NCI-H2196 treated with DMSO at 0.1 percent for 48 hours (cell line): ENCODE results near the gene SLC39A11.
"Not testable (repeated sequence)": the region's sequence is repeated elsewhere in the genome, so short reads cannot be mapped to it uniquely, and the experiment has no call there.

Experiments used
- DNase-seq: peaks from one replicate; lab custom pipeline; 2025; ENCODE audit not compliant: unreplicated experiment; lab: John Stamatoyannopoulos, UW

Gene SLC39A11

DNA sequence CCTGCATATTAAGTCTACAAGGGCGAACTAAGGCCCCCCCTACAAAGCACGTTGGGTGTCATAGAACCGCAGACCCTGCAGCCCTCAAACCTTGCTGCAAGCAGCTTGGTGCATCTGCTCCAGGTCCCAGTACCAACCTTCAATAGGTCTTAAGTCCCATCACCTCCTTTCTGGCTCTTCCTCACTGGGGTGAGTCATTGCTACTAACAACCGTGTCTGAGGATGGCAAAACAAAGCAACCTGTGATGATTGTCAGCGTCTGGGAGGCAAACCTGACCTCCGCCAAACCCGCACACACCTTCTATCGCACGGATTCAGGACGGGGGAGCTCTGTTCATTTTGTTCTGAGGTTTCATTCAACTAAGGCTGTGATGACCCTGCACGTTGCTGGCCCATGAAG, 138.9 kb downstream of the SLC39A11 start:
- no peak for DNase-seq

DNA sequence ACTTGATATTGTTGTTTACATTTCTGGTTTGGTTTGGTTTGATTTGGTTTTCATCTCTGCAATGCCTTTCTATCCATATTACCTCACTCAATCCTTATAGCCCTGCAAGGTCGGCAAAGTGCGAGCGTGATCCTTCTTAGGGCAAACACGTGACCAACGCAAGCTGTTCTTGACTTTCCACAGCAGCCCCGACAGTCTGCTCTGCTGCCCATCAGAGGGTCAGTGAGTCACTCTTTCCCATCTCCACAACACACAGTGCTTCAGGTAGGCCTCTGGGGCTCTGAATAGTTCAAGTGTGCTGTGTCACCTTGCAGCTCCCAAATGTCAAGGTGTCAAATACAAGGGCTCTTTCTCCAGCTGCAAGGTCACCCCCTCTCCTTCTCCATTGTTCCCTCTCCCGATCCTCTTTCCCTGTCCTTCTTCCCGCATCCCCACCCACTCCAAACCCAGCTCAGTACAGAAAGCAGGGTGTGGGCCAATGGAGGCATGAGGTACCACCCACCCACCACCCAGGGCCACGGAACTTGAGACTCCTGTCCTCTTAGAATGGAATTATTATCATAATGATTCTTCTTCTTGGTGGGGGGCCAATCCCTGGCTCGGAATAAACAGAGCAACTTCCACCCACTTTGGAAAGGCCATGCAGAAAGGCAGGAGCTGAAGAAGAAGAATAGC, 139.7 kb downstream of the SLC39A11 start:
- no peak for DNase-seq

DNA sequence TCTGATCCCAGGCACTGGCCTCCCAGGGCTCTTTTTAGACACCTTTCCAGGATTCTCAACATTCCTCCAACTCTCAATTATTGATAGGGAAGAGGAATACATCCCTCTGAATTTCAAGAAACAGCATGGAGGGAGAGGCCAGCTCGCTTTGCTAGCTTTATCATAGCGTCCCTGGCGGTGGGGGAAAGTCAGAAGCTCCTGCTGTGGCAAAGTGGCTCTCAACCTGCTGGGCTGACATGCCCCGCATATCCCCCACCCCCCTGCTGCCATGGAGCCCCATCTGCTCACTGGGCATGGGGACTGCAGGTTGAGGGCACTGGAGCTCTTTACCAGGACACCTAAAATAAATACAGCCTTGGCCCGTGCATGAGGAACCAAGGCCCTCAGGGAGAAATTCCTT, 140.3 kb downstream of the SLC39A11 start:
- no peak for DNase-seq

DNA sequence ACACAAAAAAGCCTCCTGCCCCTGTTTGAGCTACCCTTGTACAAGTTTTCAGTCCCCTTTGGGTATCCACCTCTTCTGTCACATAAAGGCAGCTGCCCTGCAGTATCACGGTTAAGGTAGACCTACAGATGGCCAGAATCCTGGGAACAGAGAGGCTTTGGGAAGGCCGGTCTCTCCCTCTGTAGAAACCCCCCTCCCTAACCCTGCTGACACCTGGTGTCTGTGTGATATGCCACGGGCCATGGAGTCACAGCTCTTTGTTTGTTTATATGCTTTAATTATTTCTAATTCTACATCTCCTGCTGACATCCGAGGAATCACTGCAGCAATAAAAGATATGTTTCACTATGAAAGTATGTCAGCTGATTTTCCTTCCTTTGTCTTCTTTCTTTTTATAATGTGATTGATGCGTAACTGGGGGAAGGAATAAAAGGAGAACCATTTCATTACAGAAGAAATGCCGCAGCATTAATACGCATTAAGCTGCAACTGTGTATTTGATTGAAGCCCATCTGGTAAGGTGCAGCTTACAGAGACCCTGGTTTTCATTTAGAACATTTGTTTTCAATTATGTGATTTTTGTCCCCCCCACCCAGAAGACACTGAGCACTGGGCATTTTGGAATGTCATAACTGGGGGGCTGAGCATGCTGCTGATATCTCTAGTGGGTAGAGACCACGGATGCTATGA, 142.1 kb downstream of the SLC39A11 start:
- DNase-seq: no peak

DNA sequence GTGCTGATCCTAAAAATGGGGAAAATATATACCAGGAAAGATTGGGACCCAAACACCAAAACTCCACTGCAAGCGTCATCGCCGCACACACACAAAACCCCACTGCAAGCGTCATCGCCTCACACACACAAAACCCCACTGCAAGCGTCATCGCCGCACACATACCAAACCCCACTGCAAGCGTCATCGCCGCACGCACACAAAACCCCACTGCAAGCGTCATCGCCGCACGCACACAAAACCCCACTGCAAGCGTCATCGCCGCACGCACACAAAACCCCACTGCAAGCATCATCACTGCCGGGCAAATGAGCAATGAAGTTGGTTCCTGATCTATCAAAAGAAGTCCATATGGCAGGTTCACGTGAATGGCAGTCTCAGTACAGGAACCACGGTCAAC, 144.4 kb downstream of the SLC39A11 start:
- no peak for DNase-seq

DNA sequence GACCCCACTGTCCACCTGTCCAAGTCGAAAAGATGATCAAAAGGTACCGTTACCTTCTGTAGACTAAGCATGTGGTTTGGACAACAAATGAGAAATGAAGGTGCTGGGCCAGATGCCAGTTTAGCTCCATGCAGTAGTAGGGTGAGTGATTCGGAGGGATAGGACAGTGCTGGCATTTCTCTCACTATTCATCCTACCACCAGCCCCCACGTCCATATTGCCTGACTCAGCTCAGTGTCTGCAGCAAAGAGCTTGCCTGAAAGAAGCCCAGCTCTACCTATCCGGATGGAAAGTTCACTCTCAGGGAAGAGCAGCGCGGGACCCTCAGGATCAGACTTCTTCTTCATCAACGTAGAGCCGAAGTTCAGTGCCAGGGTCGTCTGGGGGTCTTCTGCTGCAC, 145.0 kb downstream of the SLC39A11 start:
- DNase-seq: no peak

DNA sequence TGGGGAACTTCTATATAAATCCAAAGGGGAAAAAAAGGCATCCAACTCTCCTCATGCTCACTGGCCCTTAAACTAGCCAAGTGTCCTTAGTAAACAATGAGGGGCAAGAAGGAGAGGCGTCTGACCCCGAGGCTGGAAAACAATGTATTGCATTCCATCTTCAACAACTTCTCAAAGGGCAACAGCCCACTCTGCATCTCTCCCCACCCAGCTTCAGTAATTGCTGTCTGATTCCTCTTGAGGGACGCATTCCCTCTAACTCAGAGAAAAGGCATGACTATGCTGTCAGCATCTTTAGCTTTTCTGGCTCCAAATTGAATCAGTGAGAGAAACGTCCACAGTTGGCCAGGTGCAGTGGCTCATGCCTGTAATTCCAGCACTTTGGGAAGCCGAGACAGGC, 145.8 kb downstream of the SLC39A11 start:
- no peak for DNase-seq

DNA sequence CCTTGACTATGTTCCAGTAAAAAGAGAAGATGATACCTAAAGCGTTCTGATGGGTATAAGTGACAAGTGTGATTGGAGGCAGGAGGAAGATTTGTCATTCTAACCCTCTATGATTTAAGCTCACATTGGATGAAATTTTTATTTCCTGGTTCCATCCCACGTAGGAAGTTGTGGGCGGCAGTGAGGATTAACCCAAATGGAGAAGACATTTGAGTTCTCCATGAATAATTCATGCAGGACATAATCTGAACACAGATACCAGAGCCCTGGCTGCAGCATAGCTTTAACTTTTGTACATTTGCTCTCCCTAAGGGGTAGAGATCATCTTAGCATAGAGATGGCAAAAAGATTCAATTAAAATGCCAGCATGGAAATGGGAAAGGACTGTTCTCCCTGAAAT, 146.3 kb downstream of the SLC39A11 start:
- DNase-seq: no peak

DNA sequence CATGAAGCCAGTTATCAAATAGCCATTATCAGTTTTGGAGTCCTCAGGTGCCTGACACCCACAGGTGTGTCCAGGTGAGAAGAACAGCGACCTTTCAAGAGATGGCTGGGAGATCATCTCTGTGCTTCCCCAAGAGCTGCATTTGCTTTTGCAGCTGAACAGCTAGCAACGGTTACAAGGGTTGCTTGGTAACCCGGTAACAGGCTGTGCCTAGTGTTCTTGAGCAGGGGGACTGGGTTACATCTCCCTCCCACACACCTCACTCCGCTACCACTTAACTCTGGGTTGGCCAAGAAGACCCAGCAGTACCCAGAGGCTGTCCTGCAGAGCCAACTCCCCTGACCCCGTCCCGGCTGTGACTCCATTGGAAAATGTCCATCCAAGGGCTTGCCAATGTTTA, 147.0 kb downstream of the SLC39A11 start:
- no peak for DNase-seq

DNA sequence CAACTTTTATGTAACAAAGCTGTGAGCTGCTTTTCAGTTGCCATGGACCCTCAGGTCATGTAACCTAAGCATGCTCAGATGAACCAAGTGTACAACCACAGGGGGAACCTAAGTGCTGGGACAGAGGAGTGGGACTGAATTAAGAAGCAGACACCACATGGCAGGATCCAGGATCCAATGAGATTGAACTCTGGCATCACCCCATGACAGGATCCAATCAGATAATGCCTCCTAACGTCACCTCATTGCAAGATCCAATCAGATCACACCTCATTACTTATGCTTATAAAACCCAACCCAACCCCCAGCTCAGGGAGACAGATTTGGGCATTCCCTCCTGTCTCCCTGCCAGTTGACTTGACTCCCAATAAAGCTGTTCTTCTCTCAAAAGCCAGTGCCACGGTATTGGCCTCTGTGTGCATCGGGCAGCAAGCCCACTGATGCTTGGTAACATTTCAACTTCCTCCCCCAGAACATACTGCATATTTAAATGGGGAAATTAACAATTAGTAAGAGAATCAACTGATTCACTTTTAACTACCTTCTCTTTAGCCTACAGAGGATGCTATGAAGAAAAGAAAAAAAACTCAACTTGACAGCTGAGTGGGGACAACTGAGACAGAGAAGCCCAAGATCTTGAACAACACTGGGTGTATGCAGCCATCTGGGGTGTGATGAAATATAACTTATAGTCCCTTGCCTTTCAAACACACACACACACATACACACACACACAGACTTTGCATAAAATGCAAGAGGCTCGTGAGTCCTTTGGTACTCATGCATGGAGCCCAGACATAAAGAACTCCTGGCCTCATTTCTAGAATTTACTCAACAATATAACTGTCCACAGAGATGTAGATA, 148.4 kb downstream of the SLC39A11 start:
- no peak for DNase-seq

DNA sequence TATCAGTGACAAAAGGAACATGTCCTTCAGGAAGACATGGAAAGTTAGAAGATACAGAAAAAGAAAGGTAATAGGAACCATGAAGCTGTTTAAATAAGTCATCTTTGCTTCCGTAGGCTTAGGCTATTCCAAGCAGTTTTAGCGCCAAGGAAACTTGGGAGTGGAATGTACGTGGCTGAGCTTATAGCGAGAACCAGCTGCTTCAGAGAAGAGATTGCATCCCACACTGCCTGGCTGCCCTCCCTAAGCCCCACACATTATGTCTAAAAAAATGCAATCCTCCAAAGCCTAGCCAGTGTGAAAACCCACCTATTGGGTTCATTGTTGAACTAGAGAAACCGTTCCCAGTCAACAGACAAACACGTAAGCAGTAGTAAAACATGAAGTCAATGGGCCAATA, 149.9 kb downstream of the SLC39A11 start:
- no peak for DNase-seq

DNA sequence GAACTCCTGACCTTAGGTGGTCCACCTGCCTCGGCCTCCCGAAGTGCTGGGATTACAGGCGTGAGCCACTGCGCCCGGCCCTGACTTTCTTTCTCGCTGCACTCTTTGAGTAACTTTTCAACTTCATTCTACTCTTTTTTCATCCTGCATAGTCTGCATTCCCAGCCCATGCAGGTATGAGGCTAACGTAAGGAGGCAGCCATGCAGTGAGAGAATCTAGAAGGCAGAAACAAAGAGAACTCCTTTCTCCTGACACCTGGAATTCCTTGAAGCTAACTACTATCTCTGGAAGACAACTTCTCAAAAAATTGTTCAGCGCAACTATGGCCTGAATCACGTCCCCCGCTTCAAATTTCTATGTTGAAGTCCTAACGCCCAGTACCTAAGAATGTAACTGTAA, 152.0 kb downstream of the SLC39A11 start:
- no peak for DNase-seq

DNA sequence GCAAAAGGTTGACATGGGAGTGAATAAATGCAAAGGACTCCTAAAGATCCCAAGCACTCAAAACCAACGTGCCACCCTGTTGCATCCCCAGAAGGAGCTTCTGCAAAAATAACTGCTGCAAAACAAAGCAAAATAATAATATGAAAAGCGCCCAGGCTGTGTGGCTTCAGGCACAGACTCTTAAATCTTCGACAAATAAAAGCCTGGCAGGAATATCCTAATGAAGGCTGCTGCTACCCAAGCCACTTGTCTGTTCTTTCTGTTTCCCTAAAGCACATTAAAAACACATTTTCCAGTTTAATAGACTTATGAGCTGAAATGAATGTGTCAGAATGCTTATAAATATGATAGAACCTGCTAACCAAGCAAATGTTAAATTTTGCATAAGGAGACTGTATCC, 154.0 kb downstream of the SLC39A11 start:
- DNase-seq: no peak

DNA sequence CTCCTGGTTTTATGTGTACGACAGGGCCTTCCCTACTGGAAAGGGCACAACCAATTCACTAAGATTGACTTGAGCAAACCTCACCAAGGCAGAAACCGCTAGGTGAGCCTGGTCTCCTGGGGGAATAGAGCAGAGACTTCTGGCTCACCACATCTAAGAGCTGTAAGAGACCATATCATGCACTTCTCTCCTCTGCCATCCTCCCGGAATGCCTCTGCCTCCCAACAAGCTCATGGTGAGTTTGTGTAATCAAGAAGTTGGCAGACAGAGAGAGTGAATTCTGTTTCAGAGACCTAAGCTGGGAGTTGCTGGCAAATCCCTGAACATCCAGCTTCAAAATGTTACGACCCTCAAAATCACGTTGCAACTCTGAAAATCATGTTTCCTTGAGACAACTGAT, 154.8 kb downstream of the SLC39A11 start:
- DNase-seq: no peak

DNA sequence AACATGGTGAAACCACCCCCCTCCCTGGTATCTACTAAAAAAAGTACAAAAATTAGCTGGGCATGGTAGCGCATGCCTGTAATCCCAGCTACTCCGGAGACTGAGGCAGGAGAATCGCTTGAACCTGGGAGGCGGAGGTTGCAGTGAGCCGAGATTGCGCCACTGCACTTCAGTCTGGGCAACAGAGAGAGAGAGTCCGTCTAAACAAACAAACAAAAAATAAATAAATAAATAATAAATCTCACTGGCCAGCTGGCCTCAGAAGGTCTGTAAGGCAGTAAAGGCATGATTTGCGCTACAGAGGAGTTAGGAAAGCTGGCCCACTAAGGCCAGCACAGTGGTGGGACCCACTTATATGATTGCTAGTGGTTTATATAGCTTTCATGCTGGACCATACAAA, 155.2 kb downstream of the SLC39A11 start:
- not testable (repeated sequence) for DNase-seq

DNA sequence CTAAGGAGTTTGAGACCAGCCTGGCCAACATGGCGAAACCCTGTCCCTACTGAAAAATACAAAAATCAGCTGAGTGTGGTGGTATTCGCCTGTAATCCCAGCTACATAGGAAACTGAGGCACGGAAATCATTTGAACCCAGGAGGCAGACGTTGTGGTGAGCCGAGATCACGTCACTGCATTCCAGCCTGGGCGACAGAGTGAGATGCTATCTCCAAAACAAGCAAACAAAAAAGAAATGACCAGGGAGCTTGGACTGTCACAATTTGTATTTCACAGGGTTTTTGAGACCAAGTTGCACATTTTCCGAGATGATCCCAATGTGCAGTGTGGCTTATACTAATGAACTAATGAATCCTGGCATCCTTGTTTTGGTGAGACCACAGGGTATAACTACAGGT, 156.5 kb downstream of the SLC39A11 start:
- DNase-seq: no peak

DNA sequence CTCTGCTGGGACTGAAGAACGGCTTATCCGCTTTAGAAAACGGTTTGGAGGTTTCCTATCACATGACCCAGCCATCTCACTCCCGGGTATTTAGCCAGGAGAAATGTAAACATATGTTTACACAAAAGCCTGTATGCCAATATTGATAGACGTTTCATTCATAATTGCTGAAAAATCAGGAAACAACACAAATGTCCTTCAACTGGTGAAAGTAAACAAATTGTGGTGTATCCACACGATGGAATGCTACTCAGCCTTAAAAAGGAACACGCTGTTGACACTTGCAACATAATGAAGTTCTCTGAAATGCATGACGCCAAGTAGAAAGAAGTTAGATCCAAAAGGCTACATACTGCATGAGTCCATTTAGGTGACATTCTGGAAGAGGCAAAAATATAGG, 157.6 kb downstream of the SLC39A11 start:
- no peak for DNase-seq

DNA sequence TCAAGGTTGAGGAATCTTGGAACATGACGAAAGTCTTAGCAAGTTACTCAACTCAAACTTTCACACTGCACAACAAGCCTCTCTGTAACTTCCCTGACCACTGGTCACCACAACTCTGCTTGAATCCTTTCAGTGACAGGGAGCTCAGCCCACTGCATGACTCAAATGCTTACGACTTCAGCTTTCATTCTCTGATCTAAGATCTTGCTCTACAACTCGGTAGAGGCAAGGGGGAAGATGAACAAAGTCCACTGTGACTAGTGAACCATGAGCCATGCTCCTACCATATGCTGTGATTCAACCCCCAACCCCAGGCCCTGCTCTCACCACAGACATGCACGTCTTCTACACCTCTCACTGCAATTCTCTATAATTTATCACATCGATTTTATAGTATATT, 160.9 kb downstream of the SLC39A11 start:
- DNase-seq: no peak

DNA sequence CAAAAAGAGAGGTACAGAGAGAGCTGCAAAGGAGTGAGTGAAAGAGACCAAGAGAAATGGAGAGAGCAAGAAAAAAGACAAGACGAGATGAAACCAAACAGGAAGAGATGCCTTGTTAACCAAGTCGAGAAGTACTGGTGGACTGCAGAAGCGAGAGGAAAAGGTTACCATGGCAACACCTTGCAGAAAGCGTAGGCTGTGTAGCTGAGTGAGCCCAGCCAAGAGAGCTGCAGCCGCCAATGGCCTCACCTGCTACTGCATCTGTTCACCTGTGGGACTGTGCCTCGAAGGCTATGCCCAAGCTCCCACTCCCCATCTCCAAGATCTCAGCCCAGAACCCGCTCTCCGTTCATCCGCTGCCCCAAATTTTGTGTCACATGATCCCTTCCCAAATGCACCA, 161.3 kb downstream of the SLC39A11 start:
- DNase-seq: peak; percentile 12

DNA sequence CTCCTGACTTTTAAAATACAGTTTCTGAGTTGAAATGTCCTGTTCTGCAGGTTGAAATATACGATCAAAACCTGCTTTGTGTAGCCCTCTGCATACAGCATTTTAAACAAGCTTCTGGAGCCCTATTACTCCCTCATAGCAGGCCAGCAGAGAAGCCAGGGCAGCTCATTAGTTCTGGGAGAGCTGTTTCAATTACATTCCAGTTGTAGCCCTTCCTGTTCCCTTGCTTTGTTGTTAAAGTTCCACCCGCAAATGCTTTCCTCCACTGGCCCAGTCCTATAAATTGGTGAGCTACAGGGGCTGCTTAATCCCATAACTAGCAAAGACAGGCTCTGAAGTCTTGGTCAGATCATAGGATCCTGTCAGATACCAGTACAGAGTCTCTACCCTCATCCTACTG, 162.5 kb downstream of the SLC39A11 start:
- no peak for DNase-seq

DNA sequence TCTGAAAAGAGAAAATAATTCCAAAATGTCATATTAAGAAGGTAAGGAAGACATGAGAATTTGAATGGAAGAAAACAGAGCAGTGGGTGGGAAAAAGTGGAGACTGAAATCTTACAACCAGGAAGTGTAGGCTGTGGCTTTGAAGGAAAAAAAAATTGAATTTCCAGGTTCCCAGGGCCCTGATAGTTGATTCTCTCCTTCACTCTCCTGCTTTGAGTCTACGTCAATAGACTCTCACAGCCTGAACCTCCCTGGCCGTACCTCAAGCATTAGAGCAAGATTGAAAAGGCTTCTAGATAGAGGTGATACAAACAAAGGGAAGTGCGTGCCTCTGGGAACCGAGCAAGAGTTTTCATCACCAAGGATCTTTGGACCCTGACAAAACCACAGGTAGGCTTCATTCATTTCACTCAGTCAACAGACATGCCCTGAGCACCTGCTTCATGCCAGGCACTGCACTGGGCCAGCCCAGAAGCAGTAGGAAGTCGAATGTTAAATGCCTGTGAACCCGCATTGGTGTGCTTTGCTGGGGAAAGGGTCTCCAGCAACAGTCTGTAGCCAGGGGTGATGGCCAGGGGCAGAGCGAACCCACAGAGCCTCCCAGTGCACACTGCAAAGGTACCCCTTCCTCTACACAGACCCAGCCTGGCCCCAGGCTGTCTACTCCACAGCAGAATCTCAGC, 163.9 kb downstream of the SLC39A11 start:
- no peak for DNase-seq

DNA sequence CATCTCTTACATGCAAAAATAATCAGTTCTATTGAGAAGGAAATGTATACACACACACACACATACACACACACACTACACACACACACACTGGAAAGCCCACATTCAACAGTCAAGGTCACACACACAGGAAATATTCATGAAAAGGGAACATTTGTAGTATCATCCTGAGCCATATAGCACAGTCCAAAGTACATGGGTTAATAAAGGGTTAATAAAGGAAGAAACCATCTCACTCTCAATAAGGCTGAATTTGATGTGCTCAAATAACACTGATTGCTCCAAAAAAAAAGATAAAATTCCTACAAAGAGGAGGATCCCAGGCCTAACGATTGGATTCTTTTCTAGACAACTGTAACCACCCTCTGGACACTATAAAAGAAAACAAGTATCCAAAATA, 164.7 kb downstream of the SLC39A11 start:
- no peak for DNase-seq
